Peyer's patch (tissue), 4 donors: ENCODE data around the gene TOP1.

ENCODE experiments used
- CTCF ChIP-seq, 6 experiments: fragments of 450-650 bp in 4 of 6; fragments of 200-600 bp in 2 of 6; sonication (generic) in 1 of 6; IDR thresholded peaks; one replicate each; pipeline ENCODE4 v1.5.1; 2017 to 2019; ENCODE audit warnings: antibody characterized with exemption in 6 of 6, mild to moderate bottlenecking in 3 of 6, moderate library complexity in 1 of 6
- POLR2A ChIP-seq, 2 donors: fragments of 450-650 bp; IDR thresholded peaks; one replicate each; pipeline ENCODE4 v1.5.1; 2017; ENCODE audit warnings: antibody characterized with exemption in 2 of 2, mild to moderate bottlenecking in 2 of 2, moderate library complexity in 2 of 2

- no peak for TF ChIP-seq CTCF (IDR thresholded peaks at IDR 0.05)
- no peak for TF ChIP-seq POLR2A (IDR thresholded peaks at IDR 0.05)
Observed at GRCh38 chr20:41125530-41126457, 97.2 kb downstream of the TOP1 start.
